Upper lobe of left lung (tissue), 4 donors: Measurements from ENCODE around the gene B3GALNT1.

Experiments used
- POLR2A ChIP-seq, 4 donors: fragments of 450-650 bp; IDR thresholded peaks; one replicate each; pipeline ENCODE4 v1.5.1; 2016 to 2017; ENCODE audit warnings: antibody characterized with exemption in 4 of 4, mild to moderate bottlenecking in 2 of 4
- TF ChIP-seq, protein P1 (sequence below), 6 experiments: fragments of 450-650 bp in 4 of 6; fragments of 200-600 bp in 2 of 6; sonication (generic) in 2 of 6; IDR thresholded peaks; one replicate each; pipeline ENCODE4 v1.5.1; 2016 to 2019; ENCODE audit warnings: antibody characterized with exemption in 6 of 6

DNA sequence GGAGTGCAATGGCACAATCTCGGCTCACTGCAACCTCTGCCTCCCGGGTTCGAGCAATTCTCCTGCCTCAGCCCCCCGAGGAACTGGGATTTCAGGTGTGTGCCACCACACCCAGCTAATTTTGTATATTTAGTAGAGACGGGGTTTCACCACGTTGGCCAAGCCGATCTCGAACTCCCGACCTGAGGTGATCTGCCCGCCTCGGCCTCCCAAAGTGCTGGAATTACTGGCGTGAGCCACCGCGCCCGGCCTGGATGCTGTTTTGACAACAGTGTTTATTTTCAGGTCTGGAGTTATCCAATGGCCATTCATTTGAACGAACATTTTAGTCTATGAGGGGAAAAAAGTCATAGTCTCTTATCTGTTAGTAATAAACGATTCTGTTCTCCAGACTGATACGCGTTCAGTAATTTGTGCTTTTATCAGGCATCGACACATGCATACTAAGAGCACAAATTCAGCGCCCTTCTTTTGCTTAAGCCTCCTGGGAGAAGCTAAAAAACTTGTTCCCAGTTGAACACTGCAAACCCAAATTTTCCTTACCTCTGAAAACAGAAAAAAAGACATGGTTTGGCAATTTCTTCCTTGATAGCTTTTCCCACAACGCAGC is 1.3 kb downstream of the B3GALNT1 start:
- TF ChIP-seq, protein P1, sequence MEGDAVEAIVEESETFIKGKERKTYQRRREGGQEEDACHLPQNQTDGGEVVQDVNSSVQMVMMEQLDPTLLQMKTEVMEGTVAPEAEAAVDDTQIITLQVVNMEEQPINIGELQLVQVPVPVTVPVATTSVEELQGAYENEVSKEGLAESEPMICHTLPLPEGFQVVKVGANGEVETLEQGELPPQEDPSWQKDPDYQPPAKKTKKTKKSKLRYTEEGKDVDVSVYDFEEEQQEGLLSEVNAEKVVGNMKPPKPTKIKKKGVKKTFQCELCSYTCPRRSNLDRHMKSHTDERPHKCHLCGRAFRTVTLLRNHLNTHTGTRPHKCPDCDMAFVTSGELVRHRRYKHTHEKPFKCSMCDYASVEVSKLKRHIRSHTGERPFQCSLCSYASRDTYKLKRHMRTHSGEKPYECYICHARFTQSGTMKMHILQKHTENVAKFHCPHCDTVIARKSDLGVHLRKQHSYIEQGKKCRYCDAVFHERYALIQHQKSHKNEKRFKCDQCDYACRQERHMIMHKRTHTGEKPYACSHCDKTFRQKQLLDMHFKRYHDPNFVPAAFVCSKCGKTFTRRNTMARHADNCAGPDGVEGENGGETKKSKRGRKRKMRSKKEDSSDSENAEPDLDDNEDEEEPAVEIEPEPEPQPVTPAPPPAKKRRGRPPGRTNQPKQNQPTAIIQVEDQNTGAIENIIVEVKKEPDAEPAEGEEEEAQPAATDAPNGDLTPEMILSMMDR (IDR thresholded peaks at IDR 0.05): no peak
- no peak for TF ChIP-seq POLR2A (IDR thresholded peaks at IDR 0.05)
